Fibroblast of skin of right quadriceps (primary cell): ENCODE measurements around the gene BMX.

Experiments used
- DNase-seq: peaks from one replicate; pipeline ENCODE4 v3.0.0-alpha.2; 2013

Gene BMX

DNA sequence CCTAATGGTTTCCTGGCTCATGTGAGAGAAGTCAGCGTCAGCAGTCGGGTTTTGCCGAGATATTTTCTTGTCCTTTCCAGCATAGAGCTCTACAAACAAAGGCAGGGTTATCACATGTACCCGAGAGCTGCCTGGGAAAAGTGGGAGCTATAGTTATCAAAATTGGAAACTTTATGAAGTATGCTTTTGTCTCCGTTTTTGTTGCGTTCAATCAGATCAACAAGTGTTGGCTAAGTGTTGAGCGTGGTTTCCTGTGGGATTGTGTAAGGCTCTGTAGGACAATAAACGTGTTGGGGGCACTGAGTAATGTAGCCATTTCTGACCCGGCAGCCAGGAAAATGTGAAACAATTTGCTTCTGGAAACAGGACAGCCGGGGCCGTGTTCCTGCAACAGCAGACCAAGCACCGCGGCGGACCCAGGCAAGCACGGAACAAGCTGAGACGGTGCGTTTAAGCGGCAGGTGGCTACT, at the start of gene BMX:
BMX (plus strand) TSS at position 311 of the 470 bp plus-strand sequence. CDS start 7,547 bp downstream, outside the sequence.
- DNase-seq: no peak

DNA sequence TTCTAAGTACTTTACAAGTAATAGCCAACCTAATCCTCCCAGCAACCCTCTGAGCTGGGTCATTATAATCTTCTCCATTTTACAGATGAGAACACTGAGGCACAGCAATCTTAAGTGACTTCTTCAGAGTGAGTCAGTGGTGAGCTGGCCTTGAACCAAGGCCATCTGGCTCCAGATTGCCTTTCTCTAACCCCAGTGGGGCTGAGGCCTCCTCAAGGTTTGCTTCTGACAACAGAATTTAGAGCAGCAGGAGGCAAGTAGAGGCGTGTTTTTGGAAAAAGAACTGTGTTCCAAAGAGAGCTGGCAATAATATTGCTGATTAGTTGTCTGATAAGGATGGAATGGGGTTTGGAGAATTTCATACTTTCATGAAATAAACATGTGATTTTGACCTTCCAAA, 48.7 kb upstream of the BMX start:
- no peak for DNase-seq

DNA sequence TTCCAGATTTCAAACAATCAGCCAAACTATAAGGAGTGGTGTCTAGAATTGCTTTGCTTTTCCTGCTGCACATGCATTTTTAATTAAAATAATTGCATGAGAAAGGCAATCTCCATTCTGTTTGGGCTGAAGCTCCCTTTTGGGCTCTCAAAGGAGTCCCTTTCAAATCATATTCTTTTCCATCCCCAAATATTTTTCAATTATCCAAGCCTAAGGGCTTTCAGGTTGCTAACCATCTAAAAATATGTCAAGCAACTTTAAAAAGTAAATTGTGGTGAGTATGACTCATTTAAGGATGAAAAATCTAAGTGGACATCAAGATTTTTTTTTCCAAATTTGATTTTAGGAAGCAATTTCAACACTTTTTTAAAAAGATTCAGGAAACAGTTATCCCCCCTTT, 35.9 kb upstream of the BMX start:
- DNase-seq: no peak

DNA sequence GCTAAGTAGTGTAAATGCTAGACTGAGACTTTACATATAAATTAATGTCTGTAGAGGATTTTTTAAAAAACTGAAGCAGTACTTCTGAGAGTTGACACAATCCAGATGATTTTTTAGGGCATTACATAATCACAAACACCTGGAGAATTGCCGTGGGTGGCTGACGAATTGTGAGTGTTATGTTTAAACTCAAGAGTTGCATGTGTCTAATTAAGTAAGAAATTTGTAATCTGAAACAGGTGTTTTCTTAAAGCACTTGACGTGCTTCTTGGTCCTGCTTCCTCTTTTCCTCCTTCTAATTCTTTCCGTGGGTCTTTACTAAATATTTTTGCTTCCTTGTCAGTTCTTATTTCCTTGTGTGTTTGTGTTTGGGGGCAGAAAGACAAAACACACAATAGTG, 35.3 kb upstream of the BMX start:
- peak; percentile 45 for DNase-seq

DNA sequence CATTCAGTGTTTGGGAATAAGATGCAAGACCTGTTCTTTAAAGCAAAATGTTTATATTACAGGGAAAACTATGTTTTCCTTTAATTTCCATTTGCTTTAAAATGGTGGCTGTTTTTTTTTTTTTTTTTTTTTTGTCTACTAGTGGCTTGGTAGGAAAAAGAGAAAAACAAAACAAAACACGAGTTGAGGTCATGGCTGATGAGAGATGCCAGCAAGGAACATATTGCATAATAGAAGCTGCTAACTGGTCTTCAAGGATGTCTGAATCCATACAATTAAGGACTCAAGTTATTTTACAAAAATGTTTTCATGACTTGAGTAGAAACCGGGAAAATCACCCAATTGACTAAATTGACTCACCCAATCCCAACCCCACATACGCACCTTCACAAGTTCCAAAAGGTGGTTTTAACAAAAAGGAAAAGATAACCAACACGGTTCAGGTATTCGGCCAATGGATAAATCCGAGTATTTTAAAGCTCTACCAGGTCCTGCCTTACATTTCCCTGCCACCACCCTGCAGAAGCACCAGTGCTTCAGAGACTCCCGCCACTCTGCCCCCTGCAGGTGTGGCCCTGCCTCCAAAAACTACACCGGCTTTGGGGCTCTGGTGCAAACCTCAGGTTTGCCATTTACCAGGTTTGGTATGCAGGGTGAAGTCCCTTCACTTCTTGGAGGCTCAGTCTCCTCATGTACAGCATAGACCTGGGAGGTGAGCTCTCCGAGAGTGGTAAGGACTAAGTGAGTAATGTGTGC, 34.5 kb upstream of the BMX start:
- DNase-seq: no peak

DNA sequence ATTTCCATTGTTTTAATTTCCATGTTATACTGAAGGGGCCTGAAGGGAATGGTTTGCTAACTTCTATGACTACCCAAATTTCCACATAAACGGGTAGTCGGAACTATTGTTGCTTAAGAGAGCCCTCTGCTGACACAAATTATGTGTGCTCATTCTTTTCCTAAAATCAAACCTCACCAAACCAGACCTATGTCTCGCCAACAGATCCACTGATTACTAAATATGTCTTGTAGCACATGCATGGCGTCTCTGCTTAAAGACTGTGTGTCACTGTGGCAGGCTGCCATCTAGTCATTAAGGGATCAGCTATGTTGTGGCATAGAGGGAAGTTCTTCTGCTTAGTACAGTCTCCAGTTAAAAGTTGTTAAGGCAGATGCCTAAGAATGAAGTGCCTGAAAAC, 32.6 kb upstream of the BMX start:
- DNase-seq: peak; percentile 57

DNA sequence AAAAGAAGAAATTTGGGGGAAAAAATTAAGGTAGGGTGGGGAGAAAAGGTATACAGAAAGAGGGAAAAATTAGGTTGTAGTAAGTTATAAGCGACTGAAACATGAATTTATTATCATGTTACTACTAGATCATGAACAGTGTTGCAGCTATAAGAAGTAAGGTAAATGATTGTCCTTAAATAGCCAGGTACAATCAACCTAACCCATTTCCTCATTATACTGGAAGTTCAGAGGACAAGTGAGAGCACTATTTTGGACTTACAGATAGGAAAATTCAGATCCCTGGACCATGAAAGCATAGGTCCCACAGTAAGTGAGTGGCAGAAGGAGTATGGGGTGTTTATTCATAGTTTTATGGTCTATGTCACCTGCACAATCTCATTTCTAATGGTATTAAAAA, 31.0 kb upstream of the BMX start:
- no peak for DNase-seq

DNA sequence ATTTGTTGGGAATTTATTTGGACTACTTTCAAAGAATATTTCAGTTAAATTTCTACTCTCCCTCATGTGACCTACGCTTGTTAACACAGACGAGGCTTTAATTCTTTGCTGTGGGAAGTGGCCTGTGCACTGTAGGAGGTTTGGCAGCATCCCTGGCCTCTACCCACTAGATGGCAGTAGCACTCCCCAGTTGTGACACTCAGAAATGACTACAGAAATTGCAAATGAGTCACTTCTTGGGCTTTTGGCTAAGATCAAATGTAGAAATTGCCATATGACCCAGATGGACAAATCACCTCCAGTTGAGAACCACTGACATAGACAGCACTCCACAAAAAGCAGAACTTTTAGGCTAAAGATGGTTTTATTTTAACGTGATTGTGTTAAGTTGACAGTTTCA, 29.6 kb upstream of the BMX start:
- DNase-seq: peak; percentile 45

DNA sequence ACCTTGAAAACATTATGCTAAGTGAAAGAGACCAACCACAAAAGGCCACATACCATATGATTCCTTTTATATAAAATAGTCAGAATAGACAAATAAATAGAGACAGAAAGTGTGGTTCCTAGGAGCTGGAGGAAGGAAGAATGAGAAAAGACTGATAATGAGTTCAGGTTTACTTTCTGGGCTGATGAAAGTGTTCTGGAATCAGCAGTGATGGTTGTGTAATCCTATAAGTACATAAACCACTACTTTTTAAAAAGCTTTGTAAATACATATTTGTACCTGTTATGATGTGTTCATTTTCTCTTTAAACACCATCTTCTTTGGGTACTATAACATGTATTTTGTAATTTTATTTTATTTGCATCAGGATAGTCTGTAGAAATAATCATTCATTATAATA, 28.1 kb upstream of the BMX start:
- no peak for DNase-seq

DNA sequence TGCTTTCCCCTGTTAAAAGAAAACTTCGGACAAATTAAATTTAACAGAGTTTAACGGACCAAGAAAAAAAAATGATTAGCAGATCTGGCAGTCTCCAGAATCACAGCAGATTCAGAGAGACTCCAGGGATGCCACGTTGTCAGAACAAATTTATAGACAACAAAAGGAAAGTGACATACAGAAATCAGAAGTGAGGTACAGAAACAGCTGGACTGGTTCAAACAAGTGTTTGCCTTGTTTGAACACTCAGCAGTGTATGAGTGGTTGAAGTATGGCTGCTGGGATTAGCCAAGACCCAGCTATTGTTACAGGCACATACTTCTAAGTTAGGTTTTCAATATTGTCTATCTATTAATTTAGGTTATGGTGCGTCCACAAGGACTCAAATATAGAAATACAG, 26.6 kb upstream of the BMX start:
- DNase-seq: no peak

DNA sequence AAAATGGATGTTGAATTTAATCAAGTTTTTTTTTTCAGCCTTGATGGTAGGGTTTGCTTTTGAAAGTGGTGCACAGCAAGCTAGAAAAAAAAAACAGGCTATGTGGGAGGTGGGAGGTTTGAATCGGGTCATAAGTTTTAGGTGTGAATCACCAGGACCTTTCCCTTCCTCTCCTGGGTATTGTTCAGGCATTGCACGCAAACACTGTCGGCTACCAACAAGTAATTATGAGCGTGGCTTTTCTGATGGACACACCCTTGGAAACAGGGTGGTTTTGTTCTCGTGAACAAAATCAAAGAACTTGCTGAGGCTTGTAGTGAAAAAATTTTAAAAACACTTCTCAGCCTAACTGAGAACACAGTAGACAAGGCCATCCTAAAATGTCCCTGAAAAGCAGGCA, 25.6 kb upstream of the BMX start:
- no peak for DNase-seq

DNA sequence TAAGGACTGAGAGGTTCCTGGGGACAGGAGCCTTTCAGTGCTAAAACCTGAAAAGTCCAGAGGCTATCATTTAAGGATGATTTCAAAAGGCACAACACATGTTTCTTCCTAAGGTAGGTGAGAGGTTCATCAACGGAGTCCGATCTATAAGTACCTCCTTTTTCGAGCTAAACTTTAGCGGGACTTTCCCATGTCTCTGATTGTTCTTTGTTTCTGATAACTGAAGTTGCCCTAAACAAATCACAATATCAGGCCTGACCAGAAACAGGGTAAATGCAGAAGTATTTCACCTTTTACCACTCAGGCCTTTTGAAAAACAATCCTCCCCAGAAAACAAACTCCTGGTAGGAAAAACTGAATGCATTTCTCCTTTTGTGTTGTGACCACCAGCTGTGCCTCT, 25.1 kb upstream of the BMX start:
- no peak for DNase-seq

DNA sequence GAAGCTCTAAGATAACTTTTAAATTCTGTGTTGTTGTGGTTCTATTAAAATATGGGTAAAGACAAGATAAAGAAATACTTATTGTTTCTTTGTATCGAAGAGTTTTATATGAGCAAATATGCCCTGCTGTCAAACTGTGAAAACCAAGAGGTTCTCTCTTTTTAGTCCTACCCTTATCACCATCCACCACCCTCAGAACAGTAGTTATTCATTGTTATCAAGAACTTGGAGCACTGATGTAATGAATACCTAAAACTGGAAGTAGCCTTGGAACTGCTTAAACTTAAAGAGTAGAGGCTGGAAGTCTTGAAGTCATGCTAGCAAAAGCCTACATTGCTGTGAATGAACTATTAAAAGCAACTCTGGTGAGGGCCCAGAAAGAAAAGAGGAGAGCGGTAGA, 16.7 kb upstream of the BMX start:
- no peak for DNase-seq

DNA sequence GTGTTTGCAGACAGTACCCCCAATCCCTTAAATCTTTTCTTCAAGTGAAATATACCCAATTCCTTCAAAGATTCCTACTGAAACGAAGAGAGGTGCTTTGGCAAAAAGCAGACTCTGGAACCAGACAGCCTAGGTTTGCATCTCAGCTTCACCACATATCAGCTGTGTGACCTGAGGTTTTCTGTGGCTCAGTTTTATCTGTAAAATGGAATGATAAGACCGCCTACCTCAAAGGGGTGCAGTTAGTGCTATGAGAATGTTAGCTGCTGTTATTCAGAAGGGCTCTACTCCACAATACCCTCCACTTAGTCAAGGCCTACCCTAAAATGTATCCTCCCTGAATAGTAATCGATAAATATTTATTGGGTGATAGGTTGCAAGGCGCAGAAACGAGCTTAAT, 8.1 kb upstream of the BMX start:
- DNase-seq: no peak

DNA sequence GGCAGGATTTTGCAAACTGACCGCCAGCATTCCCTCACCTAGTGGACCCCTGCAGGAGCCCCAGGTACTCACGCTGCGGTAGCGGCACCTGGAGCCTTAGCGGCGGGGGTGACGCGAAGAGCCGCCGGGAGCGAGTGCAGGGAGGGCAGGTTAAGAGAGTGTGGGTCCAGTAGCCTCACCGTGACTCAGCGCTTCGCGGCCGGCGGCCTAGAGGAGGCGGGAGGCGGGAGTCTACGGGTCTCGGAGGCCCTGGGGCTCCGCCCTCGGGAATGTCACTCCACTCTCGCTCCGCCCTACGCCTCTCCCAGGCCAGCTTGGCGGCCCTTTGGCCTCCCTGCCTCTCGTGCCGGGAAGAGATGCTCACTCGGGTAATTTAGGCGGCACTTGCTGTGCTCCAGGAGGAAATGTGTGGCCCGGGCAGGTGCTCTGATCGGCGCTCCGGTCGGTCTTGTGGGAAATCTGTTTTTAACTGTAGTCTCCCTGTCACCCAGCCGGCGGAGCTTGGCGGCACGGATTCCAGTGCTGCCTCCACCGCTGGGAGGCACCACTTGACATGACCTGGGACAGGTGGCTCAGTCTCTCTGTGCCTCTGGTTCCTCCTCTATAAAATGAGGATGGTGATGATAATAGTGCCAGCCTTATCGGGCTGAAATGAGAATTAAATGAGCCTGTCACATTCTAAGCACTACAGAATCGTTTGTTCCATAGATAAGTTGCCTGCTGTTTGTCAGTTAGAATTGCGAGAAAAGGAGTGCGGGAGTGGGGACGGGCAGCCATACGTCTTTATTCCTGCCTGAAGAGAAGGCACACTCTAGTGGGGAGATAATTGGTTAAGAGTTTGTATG, 7.3 kb upstream of the BMX start, which contains the start of gene PIR:
PIR (minus strand) TSS at position 216 of the 845 bp plus-strand sequence. CDS start 2,076 bp downstream, outside the sequence.
- DNase-seq: peak; percentile 73

DNA sequence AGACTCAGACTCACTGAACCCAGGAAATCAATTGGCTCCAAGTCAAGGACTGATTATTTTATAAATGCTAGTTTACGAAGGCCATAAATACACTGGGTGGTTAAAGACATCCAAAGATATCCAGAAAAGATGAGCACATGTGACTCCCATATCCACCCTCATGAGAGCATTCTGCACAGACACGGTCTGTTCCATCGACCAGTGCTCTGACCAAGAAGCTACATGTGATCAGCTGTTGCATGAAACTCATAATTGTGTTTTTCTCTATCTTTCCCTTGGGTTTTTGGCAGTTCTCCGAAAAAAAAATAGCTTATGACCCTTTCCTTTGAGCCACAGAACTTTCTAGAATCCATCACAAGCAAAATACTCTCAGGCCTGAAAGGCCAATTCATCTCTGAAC, 4.8 kb upstream of the BMX start:
- DNase-seq: no peak

DNA sequence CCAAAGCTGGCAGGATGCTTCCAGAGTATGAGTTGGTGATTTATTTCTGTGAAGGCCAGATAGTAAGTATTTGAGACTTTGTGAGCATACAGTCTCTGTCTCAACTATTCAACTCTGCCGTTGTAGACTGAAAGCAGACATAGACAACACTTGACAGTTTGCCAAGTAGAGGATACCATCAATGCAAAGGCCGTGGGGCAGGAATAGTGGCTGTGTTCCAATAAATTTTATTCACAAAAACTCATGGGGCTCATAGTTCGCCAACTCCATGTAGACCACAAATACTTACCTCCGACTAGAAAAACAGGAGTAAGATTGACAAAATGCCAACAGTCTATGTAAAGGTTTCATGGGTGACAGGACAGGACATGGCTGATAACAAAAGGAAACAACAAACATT, 3.8 kb upstream of the BMX start:
- no peak for DNase-seq

DNA sequence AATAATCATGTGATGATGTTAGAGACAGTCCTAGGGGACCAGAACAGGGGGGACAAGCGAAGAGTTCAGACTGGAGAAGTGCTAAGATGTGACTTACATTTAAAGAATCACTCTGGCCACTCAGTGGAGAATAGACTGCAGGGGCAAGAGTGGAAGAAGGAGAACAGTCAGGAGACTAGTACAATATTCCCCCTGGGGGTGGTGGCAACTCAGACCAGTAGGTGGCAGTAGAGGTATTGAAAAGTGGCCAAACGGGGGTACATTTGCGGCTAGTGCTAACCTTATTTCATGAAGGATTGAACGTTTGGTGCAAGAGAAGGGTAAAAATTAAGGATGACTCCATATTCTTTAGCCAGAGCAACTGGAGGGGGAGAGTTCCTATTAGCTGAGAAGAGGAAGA, 2.7 kb upstream of the BMX start:
- peak; percentile 25 for DNase-seq

DNA sequence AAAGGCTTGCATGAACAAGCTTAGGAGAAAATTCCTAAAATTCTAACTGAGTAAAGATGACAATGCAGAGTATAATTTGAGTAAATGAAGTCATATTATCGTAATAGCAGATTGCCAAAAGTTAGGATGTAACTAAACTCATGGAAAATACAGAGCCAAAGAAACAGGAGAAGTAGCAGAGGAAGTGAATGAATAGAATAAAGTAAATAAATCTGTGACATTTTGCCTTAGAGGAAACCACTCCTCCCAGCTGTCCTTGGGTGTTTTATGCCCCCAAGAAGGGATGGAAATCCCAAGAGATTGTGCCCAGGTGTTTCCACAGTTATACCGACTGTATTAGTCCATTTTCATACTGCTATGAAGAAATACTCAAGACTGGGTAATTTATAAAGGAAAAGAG, 1.9 kb upstream of the BMX start:
- no peak for DNase-seq

DNA sequence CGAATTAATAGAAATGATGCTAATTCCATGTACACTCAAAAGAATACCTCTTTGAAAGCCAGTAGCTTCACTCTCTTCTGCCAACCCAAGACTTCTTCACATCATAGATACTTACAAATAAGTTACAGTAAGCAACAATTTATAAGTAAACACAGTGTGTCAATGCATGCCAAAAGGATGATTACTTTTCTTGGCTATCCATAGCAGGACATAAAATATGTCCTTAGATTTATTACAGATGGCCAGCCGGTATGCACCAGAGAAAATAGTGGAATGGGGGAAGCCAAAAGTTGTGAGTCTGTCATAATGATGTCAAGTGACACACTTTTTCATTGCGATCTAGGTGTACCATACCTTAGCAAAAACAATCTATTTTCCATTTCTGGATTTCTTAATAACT, 631 bp upstream of the BMX start:
- DNase-seq: no peak

DNA sequence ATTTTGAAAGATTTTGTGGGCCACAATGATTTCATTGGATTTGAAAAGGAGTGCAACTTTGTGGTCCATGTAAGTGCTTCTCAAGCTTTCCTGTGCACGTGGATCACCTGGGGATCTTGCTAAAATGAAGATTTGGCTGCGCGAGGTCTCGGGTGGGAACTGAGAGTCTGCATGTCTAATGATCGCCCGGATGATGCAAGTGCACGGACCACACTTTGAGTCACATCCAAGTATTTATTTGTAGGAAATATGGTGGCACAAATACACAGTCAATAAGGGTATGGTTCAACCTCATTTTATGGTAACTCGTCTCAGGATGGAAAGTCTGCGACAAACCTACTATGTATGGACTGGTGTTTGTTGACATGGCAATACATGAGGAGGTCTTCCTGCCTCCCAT, 899 bp downstream of the BMX start:
- no peak for DNase-seq

DNA sequence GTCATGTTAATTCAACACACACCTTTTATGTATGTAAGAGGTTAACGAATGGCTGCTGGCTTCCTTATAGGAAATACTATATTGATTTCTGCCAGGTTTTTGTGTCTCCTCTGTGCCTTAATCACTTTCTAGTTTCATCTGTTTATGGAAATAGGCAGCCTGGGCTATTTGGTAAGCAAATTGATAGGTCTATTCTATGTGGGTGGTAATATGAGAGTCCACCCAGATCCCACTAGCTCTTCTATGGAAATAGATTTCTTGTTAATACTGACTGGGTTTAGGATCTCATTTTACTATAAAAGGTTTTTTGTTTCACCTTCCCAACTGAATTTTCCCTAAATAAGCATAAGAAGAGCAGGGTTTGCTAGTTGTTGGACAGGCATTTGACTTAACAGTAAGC, 4.1 kb downstream of the BMX start:
- DNase-seq: no peak

DNA sequence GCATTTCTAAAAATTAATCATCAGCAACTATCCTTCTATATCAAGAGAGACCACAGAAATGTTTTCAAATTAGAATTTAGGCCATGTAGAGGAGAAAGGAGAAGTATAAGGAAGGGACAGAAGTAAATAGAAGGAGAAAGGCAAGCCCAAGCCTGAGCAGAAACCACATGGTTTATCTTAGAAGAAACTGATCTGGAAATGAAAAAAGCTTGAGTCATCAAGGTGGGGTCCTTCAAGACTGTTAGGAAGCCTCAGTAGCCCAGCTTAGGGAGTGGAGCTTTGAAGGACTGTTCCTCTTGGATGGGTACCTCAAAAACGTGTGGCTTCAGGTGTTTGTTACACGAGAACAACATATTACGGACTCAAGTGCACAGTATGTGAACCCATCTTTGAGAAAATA, 4.5 kb downstream of the BMX start:
- no peak for DNase-seq

DNA sequence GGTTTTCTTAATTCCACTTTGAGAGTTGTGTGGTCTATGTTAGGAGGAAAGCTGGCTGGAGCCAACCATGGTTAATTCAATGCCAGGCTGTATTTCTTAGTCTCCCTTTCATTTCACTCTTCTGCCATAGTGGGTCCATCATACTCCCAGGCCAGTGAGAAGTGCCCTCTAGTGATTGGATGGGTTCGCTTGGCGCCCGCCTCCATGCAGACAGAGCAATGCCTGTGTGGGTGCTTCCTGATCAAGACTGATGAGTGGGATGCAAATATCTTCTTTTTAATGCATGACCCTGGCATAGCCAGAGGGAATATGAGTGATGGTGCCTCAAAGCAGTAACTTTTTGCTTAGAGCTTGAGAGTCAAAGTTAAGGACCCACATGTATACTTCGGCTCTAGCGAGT, 6.4 kb downstream of the BMX start:
- no peak for DNase-seq
